AG10803 (cell line): ENCODE data around the gene INPP4A.

Source experiments
- DNase-seq: peaks from one replicate; pipeline ENCODE4 v3.0.0; 2010; ENCODE audit warnings: low read depth
- H3K4me3 ChIP-seq: 2 replicates; pipeline ENCODE4 v1.5.1; 2011; ENCODE audit warnings: mild to moderate bottlenecking, low read length, control low read depth
- TF ChIP-seq, protein P1 (sequence below): conservative IDR thresholded peaks from 2 replicates; pipeline ENCODE4 v1.5.1; 2011; ENCODE audit warnings: mild to moderate bottlenecking, low read length, control low read depth, inconsistent platforms

Gene INPP4A

DNA sequence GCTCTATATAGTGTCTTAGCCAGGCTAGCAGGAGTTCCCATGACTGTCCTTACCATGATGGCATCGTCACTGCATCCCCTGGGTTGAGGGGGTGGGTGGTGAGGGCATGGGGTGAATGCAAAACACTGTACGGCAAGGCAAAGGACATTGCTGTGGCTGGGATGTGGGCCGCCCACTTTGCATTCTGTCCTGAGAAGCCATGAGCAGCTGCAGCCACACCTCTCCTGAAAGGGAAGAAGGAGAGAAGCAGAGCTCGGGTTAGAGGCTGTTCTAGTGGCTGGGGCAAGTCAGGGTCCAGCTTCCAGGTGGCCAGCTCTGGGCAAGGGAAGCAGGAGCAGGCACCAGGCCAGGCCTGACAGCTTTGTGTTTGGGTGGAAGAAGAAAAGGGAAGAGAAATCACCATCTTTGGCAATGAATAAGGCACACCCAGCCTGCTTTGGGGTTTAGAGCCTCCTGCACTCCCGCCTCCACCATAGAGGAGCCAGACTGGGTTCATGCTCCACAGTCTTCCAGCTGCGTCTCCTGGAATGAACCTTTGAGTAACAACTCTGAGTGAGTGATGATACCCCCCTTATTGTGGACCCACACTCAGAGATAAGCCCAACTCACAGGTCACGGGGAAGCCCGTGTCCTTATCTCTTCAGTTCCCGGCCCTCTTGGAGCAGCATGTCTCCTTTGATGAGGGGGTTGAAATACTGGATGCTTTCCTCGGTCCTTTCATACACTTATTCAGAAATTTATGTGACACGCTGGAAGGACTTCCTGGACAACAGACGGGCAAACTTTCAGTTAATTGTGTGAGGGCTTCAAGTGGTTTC is 63.4 kb downstream of the INPP4A start:
- TF ChIP-seq, protein P1, sequence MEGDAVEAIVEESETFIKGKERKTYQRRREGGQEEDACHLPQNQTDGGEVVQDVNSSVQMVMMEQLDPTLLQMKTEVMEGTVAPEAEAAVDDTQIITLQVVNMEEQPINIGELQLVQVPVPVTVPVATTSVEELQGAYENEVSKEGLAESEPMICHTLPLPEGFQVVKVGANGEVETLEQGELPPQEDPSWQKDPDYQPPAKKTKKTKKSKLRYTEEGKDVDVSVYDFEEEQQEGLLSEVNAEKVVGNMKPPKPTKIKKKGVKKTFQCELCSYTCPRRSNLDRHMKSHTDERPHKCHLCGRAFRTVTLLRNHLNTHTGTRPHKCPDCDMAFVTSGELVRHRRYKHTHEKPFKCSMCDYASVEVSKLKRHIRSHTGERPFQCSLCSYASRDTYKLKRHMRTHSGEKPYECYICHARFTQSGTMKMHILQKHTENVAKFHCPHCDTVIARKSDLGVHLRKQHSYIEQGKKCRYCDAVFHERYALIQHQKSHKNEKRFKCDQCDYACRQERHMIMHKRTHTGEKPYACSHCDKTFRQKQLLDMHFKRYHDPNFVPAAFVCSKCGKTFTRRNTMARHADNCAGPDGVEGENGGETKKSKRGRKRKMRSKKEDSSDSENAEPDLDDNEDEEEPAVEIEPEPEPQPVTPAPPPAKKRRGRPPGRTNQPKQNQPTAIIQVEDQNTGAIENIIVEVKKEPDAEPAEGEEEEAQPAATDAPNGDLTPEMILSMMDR: no peak
- H3K4me3 ChIP-seq: no peak overlapping the region
- no peak for DNase-seq

DNA sequence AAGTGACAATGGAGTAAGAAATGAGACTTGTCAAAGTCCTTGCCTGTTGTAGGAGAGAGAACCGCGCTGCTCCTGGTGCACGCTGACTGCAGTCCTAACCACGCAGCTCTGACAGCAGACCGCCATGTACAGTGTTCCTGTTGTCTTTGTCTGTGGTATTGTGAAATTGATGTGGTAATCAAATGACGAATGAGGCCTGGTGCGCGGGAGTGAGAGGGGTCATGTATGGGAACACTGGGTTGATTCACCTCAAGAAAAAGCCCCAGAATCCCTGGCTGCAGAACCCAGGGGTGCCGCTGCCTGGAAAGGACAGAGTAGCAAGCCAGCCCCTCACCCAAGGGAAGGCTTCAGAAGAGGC is 64.0 kb downstream of the INPP4A start:
- no peak overlapping the region for H3K4me3 ChIP-seq
- DNase-seq: no peak
- TF ChIP-seq, protein P1: no peak

DNA sequence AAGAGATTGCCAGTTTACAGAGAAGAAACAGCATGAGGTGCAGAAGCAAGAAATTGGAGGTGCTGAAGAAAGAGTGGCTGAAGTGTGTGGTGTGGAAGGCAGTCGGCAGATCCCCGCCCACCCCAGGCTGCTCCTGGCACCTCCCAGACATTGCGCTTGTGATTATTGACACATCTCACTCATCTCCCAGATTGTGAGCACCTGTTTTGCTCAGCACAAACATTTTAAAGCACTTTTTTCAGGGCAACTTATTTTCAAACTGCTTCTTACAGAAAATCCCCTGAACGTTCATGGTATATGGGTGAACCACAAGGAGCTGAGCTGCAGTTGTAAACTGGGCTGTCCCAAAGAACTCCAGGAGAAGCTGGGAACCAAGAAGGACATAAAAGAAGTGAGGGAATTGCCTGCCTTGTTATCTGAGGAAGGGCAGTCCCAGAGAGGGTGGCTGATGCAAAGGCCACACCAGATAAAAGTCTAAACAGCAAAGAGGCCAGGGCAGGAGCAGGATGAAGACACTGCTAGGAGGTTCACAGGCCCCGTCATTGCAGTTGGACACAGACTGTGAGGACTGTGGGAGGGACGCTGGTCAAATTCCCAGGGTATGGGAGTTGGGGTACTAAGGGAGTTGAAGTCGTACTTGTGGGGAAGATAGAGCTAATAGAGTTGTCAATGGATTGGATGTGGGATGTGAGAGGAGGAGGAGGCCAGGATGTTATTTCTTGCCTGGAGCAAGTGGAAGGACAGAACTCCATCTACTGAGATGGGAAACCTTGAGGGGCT is 65.1 kb downstream of the INPP4A start:
- H3K4me3 ChIP-seq: no peak overlapping the region
- no peak for DNase-seq
- TF ChIP-seq, protein P1: no peak

DNA sequence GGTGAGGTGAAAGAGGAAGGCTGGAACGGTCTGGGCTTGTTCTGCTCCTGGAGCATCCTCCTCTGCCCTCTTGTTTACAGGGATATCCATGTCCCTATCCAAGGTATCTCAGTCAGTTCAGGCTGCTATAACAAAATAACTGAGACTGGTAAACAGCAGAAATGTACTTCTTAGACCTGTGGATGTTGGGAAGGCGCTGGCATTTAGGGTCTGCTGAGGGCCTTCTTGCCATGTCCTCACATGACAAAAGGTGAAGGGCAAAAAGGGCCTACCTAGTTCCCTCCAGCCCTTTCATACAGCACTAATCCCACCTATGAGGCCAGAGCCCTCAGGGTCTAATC is 65.6 kb downstream of the INPP4A start:
- no peak overlapping the region for H3K4me3 ChIP-seq
- TF ChIP-seq, protein P1: no peak
- no peak for DNase-seq

DNA sequence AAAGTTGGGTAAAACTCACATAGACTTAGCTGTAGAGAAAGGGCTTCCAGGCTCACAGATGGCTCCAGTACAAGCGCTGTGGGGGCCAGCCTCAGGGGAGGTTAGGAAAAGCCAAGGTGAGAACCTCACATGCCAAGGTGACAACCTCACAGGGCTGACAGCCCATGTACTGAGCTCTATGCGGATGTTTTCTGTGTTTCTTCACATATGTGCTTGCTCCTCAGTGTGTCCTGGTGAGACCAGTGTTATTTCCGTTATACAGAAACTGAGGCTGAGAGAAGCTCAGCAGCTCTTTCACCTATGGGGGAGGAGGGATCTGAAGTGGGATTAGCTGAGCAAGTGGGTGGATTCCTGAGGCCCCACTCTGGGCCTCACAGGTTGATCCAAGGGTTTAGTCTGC is 67.3 kb downstream of the INPP4A start:
- no peak for DNase-seq
- TF ChIP-seq, protein P1: no peak

DNA sequence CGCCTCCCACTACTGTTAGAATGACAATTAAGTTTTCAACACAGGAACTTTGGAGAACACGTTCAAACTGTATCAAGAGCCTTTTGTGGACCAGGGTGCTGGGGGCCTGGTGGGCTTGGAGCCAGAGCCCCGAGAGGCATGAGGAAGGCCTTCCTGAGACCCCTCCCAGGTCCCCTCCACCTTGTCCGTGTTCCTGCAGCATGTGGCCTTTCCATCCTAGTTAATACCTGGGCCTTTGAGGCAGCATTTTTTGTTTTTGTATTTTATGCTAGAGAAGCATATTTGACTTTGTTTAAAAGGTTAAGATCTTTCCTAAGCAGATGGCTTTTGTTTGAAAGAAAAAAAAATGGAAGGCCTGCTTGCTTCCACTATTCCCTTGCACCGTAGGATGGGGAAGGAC is 68.0 kb downstream of the INPP4A start:
- DNase-seq: no peak
- no peak overlapping the region for H3K4me3 ChIP-seq
- TF ChIP-seq, protein P1: no peak

More for the DNA sequence above, 67.3 kb downstream of the INPP4A start:
- H3K4me3 ChIP-seq: no peak overlapping the region
